Calu3 (cell line): Measurements from ENCODE around the gene CDCA5. TPM values are rescaled to one million over a fixed set of nuclear protein-coding genes. Genes with fewer than 3 reads are reported as not detected.

Experiments used
- BruUV-seq: library from RNA; stranded (reverse); fragments of 400-500 nt; replicated peaks from 2 replicates; lab custom pipeline; 2021; lab: Mats Ljungman, UMichigan
- CTCF ChIA-PET: fragments of 300-600 bp; sonication (Branson Sonifier 250); formaldehyde crosslinking; loops from one replicate; lab custom pipeline; 2022; ENCODE audit warnings: antibody characterized with exemption; lab: Charles Lee
- DNase-seq: peaks from one replicate; pipeline ENCODE4 v3.0.0; 2022
- H3K27ac Mint-ChIP-seq: one replicate; pipeline ENCODE4 v1.8.0; 2022; ENCODE audit warnings: mixed read lengths; ENCODE audit not compliant: unreplicated experiment
- H3K27me3 Mint-ChIP-seq: one replicate; pipeline ENCODE4 v1.8.0; 2022; ENCODE audit warnings: mixed read lengths; ENCODE audit not compliant: unreplicated experiment
- H3K36me3 Mint-ChIP-seq: one replicate; pipeline ENCODE4 v1.8.0; 2022; ENCODE audit warnings: mild to moderate bottlenecking, moderate library complexity, mixed read lengths; ENCODE audit not compliant: insufficient read depth, unreplicated experiment
- H3K4me1 Mint-ChIP-seq: one replicate; pipeline ENCODE4 v1.8.0; 2022; ENCODE audit warnings: mild to moderate bottlenecking, low read depth, mixed read lengths; ENCODE audit not compliant: unreplicated experiment
- H3K4me3 Mint-ChIP-seq: one replicate; pipeline ENCODE4 v1.8.0; 2022; ENCODE audit warnings: mild to moderate bottlenecking, low read depth, moderate library complexity, mixed read lengths; ENCODE audit not compliant: unreplicated experiment
- H3K9me3 Mint-ChIP-seq: one replicate; pipeline ENCODE4 v1.8.0; 2022; ENCODE audit warnings: low read depth, mixed read lengths; ENCODE audit not compliant: unreplicated experiment
- CTCF ChIP-seq: fragments of 200-600 bp; IDR thresholded peaks from one replicate; pipeline ENCODE4 v1.8.0; 2022; ENCODE audit warnings: antibody characterized with exemption; ENCODE audit not compliant: unreplicated experiment
- intact Hi-C: fragments of 100-400 bp; cut with micrococcal nuclease; formaldehyde crosslinking; loops from one replicate; pipeline ENCODE4 v1.10.0; 2022; ENCODE audit not compliant: unreplicated experiment
- total RNA-seq: library from RNA; stranded (reverse); gene quantifications from 2 replicates; pipeline ENCODE4 v1.2.3, GENCODE V29; 2022

CDCA5 gene
- total RNA-seq, 1 experiment from 2014 or later, result 53.4 TPM

DNA sequence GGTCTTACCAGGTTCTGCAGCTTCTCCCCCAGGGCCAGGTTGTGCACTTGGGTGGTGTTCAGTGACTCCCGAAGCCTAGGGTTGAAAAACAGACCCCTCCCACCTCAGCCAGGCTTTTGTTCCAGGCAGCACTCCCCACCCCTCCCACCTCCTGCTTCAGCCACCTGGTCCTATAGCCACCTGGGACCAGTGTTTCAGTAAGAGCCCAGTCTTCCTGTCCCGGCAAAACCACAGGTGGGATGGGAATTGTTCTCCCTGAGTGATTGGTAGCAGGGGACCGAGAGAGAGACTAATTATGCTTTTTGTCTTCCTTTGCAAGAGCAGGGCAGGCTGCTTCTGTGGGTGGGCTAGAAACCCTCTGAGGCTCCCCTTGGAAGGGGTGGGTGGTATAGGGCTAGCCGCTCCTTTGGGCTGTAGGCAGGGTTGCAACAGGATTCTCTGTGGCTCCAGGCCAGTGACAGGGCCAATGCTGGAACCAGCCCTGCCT, 17.0 kb downstream of the CDCA5 start:
- no peak overlapping the region for H3K27ac Mint-ChIP-seq
- H3K4me1 Mint-ChIP-seq, result no peaks in the 10 kb centered on the region
- intact Hi-C loops, result no loop called here
- no peak for DNase-seq
- CTCF ChIA-PET, result interaction anchor here (0.5 to 1.1 kb wide), 2 partner anchors 30 to 41 kb away, joined by 3 read pairs; partner anchors contain the start of gene VPS51
- BruUV-seq, result no TSS peak
- TF ChIP-seq CTCF, result no peak
- H3K36me3 Mint-ChIP-seq, result peaks cover 4% of the 10 kb centered on the region
- peaks cover 13% of the 10 kb centered on the region for H3K27me3 Mint-ChIP-seq
- H3K4me3 Mint-ChIP-seq, result no peak overlapping the region
- H3K9me3 Mint-ChIP-seq, result no peaks in the 10 kb centered on the region

GRCh38 chr11:65066315-65066714, 17.5 kb downstream of the CDCA5 start:
- no peak for TF ChIP-seq CTCF
- H3K4me1 Mint-ChIP-seq, result no peaks in the 10 kb centered on the region
- H3K4me3 Mint-ChIP-seq, result no peak overlapping the region
- CTCF ChIA-PET, result interaction anchor here (0.7 to 1.1 kb wide), 2 partner anchors 10 to 30 kb away, joined by 3 to 5 read pairs; partner anchors contain the start of gene VPS51
- BruUV-seq, result no TSS peak
- H3K27ac Mint-ChIP-seq, result no peak overlapping the region
- H3K9me3 Mint-ChIP-seq, result no peaks in the 10 kb centered on the region
- DNase-seq, result no peak
- intact Hi-C loops, result no loop called here
- peaks cover 4% of the 10 kb centered on the region for H3K36me3 Mint-ChIP-seq
- H3K27me3 Mint-ChIP-seq, result peaks cover 13% of the 10 kb centered on the region

DNA sequence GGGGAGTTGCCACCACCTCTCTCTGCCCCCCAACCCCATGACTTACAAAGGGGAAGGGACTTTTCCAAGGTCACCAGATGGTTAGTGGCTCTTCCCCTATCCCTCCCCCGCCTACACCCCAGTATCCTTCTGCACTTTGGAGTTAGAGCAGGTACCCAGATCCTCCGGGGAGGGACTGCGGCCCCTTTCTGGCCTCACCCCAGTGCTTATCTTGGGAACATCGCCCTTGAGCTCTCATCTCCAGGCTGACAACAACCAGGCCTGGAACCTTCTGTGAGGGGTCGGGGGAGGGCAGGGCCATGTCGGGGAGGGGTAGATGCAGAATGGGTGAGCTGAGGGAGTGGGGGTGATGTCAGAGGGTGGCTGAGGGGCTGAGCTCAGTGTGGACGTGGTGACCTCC, 18.0 kb downstream of the CDCA5 start:
- BruUV-seq, result no TSS peak
- no peak for TF ChIP-seq CTCF
- peaks cover 13% of the 10 kb centered on the region for H3K27me3 Mint-ChIP-seq
- no peak for DNase-seq
- H3K27ac Mint-ChIP-seq, result no peak overlapping the region
- peaks cover 8% of the 10 kb centered on the region for H3K36me3 Mint-ChIP-seq
- no peaks in the 10 kb centered on the region for H3K4me1 Mint-ChIP-seq
- CTCF ChIA-PET, result interaction anchor here (0.7 to 1.1 kb wide), 2 partner anchors 10 to 31 kb away, joined by 3 to 5 read pairs; partner anchors contain the start of gene VPS51
- H3K9me3 Mint-ChIP-seq, result no peaks in the 10 kb centered on the region
- no peak overlapping the region for H3K4me3 Mint-ChIP-seq
- intact Hi-C loops, result no loop called here

GRCh38 chr11:65064847-65065240, 19.0 kb downstream of the CDCA5 start:
- peaks cover 13% of the 10 kb centered on the region for H3K27me3 Mint-ChIP-seq
- peaks cover 8% of the 10 kb centered on the region for H3K36me3 Mint-ChIP-seq
- H3K27ac Mint-ChIP-seq, result no peak overlapping the region
- intact Hi-C loops, result no loop called here
- DNase-seq, result no peak
- H3K9me3 Mint-ChIP-seq, result no peaks in the 10 kb centered on the region
- no TSS peak for BruUV-seq
- H3K4me3 Mint-ChIP-seq, result no peak overlapping the region
- CTCF ChIA-PET, result interaction anchor here (0.8 kb wide), 1 partner anchor 24 kb away, joined by 3 read pairs; the partner anchor contains the start of gene SAC3D1
- no peak for TF ChIP-seq CTCF
- no peaks in the 10 kb centered on the region for H3K4me1 Mint-ChIP-seq
